Inflammatory macrophage treated with lipopolysaccharide for 1 hour (primary cell): ENCODE results near the gene RANBP10.
"Not testable (repeated sequence)": the region's sequence is repeated elsewhere in the genome, so short reads cannot be mapped to it uniquely, and the experiment has no call there.

Source experiments
- DNase-seq, 2 donors: peaks; one replicate each; pipeline ENCODE4 v3.0.0-alpha.2; 2020 to 2022

Gene RANBP10

GRCh38 chr16:67806428-67807147 is at the start of gene RANBP10, which contains the start of gene TSNAXIP1:
Gene RANBP10, minus strand, starts transcription at chr16:67806560. Its CDS starts 24 bp downstream, at chr16:67806536.
Gene TSNAXIP1, plus strand, starts transcription at chr16:67806889. Its CDS starts 261 bp downstream, at chr16:67807150.
- DNase-seq, result peak; percentile 97 to 99

GRCh38 chr16:67855789-67856188 is 49.4 kb upstream of the RANBP10 start:
- no peak for DNase-seq

GRCh38 chr16:67853670-67854069 is 47.3 kb upstream of the RANBP10 start:
- no peak for DNase-seq

GRCh38 chr16:67848118-67848517 is 41.8 kb upstream of the RANBP10 start:
- DNase-seq, result no peak

GRCh38 chr16:67847064-67847861 is 40.9 kb upstream of the RANBP10 start, which contains the start of gene CENPT:
Gene CENPT, minus strand, starts transcription at chr16:67847693. Its CDS starts 13,834 bp downstream, at chr16:67833859.
- peak; percentile 45 to 55 for DNase-seq

GRCh38 chr16:67846320-67847063 is 40.1 kb upstream of the RANBP10 start, which contains the start of gene NUTF2:
Gene NUTF2, plus strand, starts transcription at chr16:67846933. Its CDS starts 18,198 bp downstream, at chr16:67865131.
- peak; percentile 88 to 94 for DNase-seq

GRCh38 chr16:67846063-67846319 is 39.6 kb upstream of the RANBP10 start:
- no peak for DNase-seq

- peak in 1 of 2 donors; percentile 50 for DNase-seq
These were observed 39.1 kb upstream of the RANBP10 start for GRCh38 chr16:67845291-67846062.

GRCh38 chr16:67844497-67844896 is 38.1 kb upstream of the RANBP10 start:
- no peak for DNase-seq

GRCh38 chr16:67843343-67843765 is 37.0 kb upstream of the RANBP10 start:
- no peak for DNase-seq

- peak; percentile 33 to 36 for DNase-seq
These were observed 36.4 kb upstream of the RANBP10 start for GRCh38 chr16:67842509-67843342.

- DNase-seq, result peak; percentile 89 to 98
These were observed 35.6 kb upstream of the RANBP10 start, which contains the start of gene THAP11 for GRCh38 chr16:67841816-67842508. Gene THAP11, plus strand, starts transcription at chr16:67842320. Its CDS starts 235 bp downstream, at chr16:67842555.

GRCh38 chr16:67841198-67841815 is 34.9 kb upstream of the RANBP10 start:
- no peak for DNase-seq

- DNase-seq, result no peak
These were observed 31.5 kb upstream of the RANBP10 start for GRCh38 chr16:67837811-67838210.

- DNase-seq, result not testable (repeated sequence)
These were observed 30.8 kb upstream of the RANBP10 start for GRCh38 chr16:67837190-67837589.

GRCh38 chr16:67834242-67834614 is 27.9 kb upstream of the RANBP10 start:
- no peak for DNase-seq

GRCh38 chr16:67833415-67834241 is 27.3 kb upstream of the RANBP10 start:
- peak; percentile 80 to 97 for DNase-seq

- peak; percentile 26 to 35 for DNase-seq
These were observed 26.7 kb upstream of the RANBP10 start for GRCh38 chr16:67833030-67833414.

- no peak for DNase-seq
These were observed 22.3 kb upstream of the RANBP10 start for GRCh38 chr16:67828651-67829050.
